GM19395 (cell line): ENCODE data around the gene SQSTM1.

ENCODE experiments used
- ATAC-seq: cut with Tn5 transposase; IDR thresholded peaks from one replicate; pipeline ENCODE4 v1.9.1; 2021; ENCODE audit warnings: mild to moderate bottlenecking, moderate library complexity; ENCODE audit not compliant: unreplicated experiment

SQSTM1 gene

DNA sequence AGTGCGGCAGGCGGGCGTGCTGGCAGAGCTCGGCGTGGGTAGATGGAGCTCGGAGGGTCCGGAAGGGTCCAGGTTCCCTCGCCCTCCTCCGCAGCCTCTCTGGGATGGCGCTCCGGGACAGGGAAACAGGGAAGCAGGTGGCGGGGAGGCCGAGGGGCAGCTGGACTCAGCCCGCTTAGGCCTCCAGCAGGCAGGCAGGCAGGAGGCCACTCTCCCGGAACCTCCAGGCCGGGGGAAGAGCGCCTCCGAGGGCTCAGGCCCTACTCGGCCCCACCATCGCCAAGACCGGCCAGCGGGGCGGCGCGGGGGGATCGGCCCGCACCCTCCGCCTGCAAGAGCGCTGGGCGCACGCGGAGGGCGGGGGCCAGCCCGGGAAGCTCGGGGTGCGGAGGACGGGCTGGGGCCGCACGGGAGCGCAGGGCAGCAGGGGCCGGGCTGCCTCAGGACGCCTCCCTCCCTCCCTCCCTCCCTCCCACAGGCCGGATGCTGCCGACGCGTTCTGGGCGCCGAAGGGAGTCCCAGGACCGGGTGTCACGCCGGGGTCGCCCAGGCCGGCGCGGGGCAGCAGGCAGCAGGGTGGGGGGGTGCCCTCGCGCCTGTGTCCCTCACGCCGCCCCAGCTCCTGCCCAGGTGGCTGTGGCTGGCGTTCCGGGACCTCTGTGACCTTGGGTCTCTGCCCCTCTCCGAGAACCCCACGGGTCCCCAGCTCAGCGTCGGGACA is 15.0 kb upstream of the SQSTM1 start:
- ATAC-seq = peak; percentile 27

DNA sequence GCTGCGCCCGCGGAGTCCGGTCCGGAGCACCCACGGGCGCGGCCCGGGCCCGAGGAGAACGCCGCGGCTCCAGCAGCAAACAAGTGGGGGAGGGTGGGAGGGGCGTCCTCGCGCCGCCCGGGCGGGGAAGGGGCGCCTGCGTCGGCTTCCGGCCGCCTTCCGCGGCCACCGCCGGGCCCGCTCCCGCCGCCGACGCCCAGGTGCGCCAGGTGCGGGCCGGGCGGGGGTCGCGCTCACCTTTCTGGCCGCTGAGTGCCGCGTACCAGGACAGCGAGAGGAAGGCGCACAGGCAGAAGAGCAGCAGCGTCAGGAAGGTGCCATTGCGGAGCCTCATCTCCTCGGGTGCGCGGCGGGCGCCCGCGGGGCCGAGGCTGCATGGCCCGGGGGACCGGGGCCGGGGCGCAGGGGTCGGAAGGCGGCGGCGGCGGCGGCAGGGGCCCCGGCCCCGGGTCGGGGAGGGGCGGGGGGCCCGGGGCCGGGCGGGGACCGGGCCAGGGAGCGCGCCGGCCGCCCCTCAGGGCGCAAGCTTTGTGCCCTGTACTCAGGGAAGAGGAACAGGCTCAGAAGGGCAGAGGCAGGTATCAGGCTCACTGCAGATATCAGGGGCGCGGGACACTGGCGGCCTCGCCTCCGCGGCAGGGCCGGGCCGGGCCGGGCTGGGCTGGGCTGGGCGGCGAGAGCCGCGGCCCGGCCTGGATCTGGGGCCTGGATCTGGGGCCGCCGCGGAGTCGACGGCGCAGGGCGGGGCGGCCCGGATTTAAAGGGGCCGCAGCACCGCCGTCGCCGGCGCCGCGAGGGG is 14.3 kb upstream of the SQSTM1 start, which contains the start of gene MGAT4B:
Gene MGAT4B, minus strand, starts transcription at position 617 of the 799 bp plus-strand sequence. Its CDS starts 283 bp downstream, at position 334.
- peak; percentile 64 for ATAC-seq

DNA sequence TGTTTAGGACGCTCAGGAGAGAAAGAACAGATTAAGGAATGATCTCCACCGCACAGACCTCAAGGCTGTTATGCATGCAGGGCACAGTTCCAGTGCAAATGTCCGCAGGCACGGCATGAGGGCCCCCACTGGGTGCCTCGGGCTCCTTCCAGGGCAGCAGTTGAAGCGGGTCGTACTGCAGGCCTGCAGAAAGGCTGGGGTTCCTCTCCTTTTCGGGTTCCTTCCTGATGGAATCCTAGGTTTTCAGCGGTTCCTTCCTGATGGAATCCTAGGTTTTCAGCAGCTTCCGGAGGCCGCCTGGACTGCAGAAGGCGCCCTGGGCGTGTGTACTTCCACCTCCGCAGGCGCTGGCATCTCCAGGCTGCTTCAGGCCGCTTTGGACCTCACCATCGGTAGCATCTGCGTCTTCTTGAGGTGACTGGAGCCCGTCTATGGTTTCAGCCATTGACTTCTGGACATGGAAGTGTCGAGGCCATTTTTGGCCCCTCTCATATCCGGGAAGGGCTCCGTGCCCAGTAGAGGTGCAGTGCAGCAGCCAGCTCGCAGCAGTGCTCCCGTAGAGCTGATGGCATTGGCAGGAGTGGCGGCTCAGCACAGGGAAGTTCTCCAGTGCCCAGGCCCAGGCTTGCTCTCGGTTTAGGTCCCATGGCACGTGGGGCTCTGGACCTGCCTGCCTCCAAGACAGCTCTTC is 8.4 kb upstream of the SQSTM1 start:
- ATAC-seq = no peak

DNA sequence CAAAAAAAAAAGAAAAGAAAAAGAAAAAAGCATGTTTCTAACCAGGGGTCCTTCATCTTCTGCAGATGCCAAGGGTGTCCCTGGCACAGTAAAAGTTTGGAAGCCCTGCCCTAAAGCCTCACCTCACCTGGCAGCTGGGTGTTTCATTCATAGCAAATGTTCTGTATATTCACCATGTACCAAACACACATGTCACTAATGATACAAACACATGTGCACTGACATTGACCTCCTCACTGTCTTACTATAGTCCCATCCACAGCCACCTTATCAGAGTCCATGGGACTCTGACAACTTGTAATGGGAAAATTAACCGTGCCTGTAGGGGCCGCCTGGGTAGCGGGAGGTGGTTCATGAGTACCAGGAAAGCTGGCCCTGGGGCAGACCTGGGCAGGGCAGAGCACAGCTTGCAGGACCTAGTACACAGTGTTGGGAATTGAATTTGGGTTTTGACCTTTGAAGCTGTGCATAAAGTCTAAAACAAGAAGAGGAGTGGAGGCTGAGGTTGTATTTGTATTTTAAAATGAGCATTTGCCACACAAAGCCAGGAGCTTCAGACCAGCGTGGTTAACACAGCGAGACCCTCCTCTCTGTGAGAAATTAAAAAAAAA is 7.6 kb upstream of the SQSTM1 start:
- ATAC-seq = no peak

DNA sequence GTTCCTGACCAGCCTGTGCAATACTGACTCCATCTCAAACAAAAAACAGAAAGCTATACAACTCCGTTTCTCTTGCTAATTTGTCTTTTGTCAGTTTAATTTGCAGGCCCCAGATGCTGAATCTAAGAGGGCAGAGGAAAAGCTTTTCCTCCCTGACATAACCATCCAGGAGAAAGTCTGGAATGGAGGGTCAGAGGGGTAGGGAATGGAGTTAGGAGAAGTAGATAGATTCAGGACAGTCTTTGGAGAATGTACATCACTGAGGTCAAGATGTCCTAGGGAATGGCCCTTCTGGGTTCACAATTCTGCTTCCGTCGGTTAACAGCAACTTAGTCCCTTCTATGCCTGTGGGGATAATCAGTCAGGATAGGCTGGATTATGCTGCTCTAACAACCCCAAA is 6.6 kb upstream of the SQSTM1 start:
- ATAC-seq = no peak

DNA sequence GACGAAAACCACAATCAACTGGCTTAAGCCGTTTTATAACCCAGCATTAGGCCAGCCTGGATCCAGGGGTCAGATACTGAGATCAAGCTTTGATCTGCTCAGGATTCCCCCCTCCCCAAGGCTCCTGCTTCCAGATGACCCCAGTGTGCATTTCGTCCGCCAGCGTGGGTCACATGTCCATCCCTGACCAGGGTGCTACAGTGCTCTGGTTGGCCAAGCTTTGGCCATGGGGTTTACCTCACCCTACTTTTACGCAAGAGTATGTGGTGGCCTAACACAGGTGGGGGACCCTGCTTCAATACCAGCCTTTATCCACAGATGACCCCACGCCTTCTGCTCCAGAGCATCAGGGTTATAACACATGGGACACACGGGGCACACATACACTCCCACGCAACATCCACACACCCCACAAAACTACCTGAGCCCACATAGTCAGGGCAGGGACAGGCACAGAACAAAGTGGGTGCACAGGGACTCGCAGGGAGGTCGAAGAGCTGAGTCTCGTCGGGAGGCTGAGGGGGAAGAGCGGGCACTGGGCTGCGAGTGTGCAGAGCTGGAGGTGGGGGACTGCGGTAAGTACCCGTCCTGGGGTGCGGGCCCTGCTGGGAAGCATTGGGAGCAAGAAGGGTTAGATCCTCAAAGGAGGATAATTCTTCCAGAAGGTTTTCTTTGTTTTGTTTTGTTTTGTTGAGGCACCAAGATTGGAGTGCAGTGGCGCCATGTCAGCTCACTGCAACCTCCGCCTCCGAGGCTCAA is 5.0 kb upstream of the SQSTM1 start:
- no peak for ATAC-seq

DNA sequence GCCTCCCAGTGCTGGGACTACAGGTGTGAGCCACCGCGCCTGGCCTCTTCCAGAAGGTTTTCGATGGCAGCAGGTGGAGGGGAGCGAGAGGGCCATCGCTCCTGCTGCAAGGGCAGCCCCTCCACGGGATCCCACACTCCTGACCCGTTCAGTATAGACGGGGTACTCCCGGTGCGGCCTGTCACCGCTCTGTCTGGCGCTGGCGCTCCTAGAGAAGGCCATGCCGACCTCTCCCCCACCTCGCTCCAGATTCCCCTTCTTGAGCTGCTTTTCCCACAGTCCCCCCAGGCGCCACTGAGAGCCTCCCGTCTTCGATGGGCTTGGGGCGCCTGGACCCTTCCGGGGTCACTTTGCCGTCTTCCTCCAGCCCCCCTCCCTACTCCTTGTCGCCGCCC is 4.3 kb upstream of the SQSTM1 start:
- no peak for ATAC-seq

DNA sequence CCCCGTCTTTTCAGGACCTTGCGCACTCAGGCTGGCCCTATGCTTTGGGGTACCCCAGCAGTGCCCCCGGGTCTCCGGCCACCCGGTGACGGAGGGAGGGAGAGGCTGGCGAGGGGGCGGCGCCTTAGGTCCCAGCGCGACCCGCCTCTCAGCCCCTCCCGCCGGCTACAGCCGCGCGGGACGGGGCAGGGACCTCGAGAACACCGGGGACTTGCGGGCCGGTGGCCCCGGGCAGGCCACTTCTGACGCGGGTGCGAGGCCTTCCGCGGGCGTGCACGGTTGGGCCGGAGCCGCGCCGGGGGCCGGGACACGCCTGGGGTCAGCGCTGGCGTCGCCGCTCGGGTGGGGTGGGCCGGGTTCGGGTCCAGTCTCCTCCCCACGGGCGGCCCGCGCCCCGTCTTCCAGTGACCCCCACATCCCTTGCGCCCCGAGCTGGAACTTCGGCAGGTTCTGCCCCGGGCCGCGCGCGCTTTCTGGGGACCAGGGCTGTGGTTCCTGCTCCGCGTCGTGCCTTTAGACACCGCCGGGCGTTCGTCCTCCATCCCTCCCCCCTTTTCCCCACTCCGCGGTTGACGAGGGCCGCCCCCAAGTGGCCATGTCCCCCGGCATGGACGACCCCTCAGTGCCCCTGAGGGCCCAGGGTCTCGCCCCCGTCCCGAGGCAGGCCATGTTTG is 3.8 kb upstream of the SQSTM1 start:
- no peak for ATAC-seq

DNA sequence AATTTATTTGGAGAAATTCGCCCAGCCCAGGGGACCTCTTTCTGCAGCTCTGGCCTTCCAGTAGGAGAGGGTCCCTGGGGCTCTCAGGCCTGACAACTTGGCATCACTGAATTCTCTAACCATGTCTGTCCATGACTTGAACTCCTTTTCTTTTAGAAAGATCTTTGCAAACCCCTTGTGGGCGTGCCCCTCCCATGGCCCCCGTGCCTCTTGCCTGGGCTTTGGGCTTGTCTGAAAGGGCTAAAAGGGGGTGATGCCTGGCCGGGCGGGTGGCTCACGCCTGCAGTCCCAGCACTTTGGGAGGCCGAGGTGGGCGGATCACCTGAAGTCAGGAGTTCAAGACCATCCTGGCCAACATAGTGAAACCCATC is 3.2 kb upstream of the SQSTM1 start:
- no peak for ATAC-seq

DNA sequence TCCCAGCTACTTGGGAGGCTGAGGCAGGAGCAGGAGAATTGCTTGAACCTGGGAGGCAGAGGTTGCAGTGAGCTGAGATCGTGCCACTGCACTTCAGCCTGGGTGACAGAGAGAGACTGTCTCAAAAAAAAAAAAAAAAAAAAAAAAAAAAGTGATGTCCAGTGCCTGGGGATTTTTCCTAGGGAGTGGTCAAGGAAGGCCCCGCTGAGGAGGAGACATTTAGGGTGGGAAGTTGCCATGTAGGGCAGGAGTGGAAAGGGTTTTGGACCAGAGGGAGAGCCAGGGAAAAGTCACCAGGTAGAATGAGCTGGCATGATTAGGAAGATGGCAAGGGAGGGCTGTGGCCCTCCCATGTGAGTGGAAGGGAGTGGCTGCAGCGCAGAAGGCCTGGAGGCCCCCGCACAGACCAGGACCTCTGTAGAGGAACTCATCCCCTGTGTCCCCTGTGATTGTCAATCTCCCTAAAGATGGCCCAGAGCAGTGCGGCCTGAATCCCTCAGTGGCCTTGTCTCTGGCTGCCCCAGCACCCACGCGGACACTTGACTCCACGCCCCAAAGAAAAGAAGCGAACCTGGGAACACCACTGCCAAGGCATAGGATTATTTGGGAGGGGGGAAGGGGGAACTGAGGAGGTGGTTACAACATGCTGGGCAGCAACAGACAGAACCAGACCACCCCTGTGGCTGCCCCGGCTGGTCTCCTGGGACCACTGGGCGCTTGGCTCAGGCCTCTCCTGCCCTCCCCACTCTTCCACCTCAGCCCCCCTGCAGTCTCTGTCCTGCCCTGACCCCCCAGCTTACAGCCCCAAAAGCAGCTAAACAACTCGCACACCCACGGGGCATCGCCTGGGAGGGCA is 2.6 kb upstream of the SQSTM1 start:
- ATAC-seq = no peak

DNA sequence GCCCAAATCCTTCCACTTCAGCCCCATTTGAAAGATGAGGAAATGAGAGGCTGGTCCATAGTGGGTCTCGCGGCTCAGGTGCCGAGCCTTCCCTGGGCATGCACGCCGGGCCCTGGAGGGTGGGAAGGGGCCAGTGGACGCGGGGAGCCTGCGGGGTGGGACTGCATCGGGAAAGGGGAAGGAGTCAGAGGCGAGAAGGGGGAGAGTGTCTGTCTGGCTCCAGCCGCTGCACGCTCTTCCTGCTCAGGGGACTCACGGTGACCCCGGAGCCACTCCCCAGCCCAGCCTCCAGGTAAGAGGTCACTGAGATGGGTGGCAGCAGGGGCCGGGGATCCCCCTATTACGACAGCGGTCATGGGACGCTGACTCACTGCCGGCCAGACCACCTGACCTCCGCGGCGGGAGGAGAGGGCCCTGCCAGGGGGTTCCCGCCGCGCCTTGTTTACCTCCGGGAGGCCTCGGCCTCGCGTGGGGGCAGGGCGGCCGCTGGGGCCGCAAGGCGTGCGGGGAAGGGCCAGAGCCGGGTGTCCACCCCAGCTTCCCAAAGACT is 1.9 kb upstream of the SQSTM1 start:
- peak; percentile 59 for ATAC-seq

DNA sequence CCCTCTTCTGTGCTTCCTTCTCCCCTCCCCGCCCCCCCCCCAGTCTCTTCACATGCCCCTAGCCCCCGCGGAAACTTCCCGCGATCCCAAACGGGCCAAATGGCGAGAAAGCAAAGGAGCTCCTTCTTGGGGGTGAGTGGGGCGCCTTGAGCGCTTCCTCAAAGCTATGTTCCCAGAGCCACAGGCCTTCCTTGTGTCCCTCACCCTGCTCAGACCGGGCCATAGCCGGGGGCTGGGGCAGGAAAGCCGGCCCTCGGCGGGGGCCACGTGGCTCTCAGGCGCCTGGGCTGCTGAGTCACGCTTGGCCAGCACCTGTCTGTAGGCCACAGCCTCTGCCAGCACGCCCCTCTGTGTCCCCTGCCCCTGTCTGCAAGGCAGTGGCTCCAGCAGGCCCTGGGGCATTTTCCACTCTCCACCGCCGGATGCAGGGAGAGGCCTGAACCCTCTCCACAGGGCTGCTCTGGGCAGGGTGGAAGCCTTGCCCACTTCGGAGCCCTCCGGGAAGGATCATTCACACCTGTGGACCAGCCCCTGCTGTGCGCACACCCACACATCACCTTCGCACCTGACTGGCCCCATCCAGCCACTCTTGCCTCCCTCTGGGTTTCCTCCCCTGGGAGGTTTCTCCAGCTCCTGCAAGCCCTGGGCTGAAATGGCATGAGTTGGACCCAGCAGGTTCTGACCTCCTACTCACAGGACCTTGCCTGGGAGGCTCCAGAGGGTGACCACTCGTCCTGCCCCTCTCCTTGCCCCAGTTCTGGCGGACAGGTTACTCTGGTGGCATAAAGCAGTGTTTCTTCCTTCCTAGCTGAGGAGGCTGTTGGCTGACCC is 1.2 kb upstream of the SQSTM1 start:
- no peak for ATAC-seq

DNA sequence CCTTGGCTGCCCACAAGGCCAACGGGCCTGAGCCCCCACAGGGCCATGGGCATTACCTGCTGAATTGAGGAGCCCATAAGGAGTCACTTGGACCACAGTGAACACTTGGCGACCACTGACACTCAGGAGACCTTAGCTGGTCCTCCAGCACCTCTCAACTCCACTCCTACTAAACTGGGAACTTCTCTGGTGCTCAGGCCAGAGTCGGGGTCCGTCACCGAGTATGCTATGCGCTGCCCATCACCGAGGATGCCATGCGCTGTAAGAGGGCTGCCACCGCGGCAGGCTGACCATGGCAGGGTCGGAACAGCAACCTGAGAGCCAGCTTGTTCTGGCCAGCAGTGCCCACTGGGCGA is 600 bp upstream of the SQSTM1 start:
- ATAC-seq = no peak

DNA sequence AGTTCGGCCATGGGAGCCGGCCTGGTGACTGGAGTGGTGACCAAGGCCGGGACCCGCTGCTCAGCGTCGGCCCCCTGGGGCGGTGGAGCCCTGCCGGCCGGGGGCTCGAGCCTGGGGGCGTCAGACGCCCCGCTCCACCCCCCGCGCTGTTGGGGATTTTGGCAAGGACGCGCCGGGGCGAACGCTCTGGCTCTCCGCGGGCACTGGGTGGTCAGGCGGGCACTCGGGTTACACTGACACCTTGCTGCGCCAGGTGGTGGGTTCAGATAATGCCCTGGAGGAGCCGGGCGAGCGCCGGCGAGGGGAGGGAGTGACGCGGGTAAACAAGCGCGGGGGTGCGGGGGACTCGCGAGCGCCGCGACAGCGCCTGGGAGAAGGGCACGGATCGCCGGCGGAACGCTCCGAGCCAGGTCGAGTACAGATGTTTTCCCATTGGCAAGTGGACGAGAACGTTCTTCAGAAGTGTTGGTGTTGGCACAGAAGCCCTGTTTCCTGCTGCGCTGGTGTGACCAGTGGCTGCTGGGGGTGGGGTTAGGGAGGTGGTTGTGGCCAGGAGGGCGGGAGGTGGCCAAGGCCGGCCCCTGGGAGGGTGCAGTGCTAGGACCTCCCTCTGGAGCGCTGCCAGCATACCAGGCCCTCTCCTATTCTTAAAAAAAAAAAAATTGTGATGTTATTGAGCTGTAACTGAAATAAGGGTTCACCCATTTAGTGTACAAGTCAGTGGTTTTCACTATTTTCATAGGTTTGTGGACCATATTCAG is 773 bp downstream of the SQSTM1 start:
- peak; percentile 58 for ATAC-seq

DNA sequence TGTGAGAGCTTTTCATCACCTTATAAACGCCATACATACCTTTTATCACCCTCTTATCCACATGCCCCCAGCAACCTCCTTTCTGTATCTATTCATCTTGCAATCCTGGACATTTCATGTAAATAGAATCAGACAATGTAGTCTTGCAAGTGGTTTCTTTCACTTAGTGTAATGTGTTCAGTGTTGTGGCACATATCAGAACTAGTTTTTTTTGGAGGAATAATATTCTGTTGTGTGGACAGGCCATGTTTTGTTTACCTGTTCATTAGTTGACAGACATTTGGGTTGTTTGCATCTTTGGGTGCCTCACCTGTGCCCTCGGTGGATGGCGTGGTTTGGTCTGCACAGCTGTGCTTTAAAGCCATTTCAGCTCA is 1.3 kb downstream of the SQSTM1 start:
- no peak for ATAC-seq

DNA sequence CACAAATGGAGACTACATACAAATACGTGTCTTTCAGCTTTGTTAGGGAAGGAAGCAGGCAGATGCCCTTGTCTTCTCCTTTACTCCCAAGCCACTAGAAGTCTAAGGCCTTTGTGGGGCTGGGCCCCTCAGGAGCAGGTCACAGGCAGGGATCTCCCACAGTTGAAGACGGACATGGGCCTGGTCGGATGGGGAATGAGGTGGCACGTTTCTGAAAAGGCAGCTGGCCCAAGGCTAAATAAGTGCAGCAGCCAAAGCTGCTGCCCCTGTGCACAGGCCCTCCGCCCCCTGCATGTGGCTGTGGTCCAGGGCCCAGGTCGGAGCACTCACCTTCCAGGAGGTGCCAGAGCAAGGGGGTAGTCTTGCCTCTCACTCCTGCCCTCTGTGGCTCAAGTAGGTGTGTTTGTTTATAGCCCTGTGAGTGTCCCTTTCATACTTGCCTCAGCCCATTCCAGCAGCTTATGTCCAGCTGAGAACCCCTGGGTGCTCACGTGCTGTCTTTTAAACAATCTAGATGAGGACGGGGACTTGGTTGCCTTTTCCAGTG is 1.8 kb downstream of the SQSTM1 start:
- no peak for ATAC-seq
